ENCODE data around the gene CEP192. TPM values are rescaled to one million over a fixed set of nuclear protein-coding genes. Genes with fewer than 3 reads are reported as not detected.

The CEP192 gene
- total and polyA plus RNA-seq, 2 of the 13 experiments (the other 11 are each of a cell fraction or from before 2014, with no cell fraction given) = 15.3 to 24.7 TPM

DNA sequence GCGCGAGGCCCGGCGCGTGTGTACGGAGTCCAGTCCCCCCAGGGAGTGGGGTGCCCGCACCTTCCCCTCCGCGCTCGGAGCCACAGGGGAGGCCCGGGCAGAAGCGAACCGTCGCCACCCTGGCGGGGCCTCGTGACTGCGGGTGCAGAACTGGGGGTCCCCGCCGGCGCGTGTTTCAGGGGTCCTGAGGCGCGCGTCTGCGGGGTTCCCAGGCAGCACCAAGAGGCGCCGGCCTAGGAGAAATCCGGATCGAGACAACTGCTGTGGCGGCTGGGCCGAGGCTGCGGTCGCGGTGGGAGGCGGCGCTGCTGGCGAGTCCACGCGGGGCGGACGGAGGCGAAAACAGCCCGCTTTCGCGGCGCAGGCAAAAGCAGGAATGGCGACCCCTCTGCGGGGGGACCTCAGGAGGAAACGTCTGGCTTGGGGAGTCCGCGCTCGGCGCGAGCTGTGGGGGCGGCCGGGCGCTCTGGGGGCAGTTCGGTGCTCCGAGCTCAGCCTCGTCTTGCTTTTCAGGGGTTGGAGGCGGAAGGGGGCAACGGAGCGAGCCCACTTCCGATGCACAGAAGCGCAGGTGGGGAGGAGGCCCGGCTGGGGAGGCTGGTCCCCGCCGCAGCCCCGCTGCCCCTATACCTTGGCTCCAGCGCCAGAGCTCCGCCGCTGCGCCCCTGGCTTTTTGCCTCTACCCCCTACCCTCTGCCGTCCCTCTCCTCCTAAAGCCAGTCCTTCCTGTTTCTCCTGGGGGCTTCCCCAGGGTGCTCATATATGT, 145.9 kb downstream of the CEP192 start (continued):
- TF ChIP-seq, protein P1, sequence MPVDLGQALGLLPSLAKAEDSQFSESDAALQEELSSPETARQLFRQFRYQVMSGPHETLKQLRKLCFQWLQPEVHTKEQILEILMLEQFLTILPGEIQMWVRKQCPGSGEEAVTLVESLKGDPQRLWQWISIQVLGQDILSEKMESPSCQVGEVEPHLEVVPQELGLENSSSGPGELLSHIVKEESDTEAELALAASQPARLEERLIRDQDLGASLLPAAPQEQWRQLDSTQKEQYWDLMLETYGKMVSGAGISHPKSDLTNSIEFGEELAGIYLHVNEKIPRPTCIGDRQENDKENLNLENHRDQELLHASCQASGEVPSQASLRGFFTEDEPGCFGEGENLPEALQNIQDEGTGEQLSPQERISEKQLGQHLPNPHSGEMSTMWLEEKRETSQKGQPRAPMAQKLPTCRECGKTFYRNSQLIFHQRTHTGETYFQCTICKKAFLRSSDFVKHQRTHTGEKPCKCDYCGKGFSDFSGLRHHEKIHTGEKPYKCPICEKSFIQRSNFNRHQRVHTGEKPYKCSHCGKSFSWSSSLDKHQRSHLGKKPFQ (CRISPR knock-in tag; IDR thresholded peaks at IDR 0.05; ENCODE audit: insufficient replicate concordance) = peak; percentile 30
- 0 out of 2 replicates have a peak, but pooled peaks have one; percentile 36 for TF ChIP-seq ZNF605 (CRISPR knock-in tag; IDR thresholded peaks at IDR 0.05)
- TF ChIP-seq MYC (CRISPR knock-in tag; IDR thresholded peaks at IDR 0.05; ENCODE audit: borderline replicate concordance) = peak; percentile 35; the same call in 1 of the 2 replicates
- no peak; the same call in 1 of the 2 replicates for TF ChIP-seq NKX3-1 (CRISPR knock-in tag; IDR thresholded peaks at IDR 0.05)
- TF ChIP-seq ZNF616 (CRISPR knock-in tag; IDR thresholded peaks at IDR 0.05; ENCODE audit: low read depth) = no peak
- peak; percentile 28; the same call in 1 of the 2 replicates for TF ChIP-seq ZNF75D (CRISPR knock-in tag; IDR thresholded peaks at IDR 0.05; ENCODE audit: borderline replicate concordance)
- TF ChIP-seq ZBTB8A (CRISPR knock-in tag; IDR thresholded peaks at IDR 0.05; ENCODE audit: borderline replicate concordance, low read depth) = no peak
- peak; percentile 39 for TF ChIP-seq KAT7 (CRISPR knock-in tag; IDR thresholded peaks at IDR 0.05; ENCODE audit: borderline replicate concordance)
- peak; percentile 45; the same call in 1 of the 2 replicates for TF ChIP-seq SAP130 (CRISPR knock-in tag; IDR thresholded peaks at IDR 0.05; ENCODE audit: low read depth)
- 0 out of 2 replicates have a peak, but pooled peaks have one; percentile 30 for TF ChIP-seq ZSCAN20 (CRISPR knock-in tag; IDR thresholded peaks at IDR 0.05; ENCODE audit: borderline replicate concordance)
- 0 out of 2 replicates have a peak, but pooled peaks have one; percentile 27 for TF ChIP-seq ZNF563 (CRISPR knock-in tag; IDR thresholded peaks at IDR 0.05)
- TF ChIP-seq, protein P2, sequence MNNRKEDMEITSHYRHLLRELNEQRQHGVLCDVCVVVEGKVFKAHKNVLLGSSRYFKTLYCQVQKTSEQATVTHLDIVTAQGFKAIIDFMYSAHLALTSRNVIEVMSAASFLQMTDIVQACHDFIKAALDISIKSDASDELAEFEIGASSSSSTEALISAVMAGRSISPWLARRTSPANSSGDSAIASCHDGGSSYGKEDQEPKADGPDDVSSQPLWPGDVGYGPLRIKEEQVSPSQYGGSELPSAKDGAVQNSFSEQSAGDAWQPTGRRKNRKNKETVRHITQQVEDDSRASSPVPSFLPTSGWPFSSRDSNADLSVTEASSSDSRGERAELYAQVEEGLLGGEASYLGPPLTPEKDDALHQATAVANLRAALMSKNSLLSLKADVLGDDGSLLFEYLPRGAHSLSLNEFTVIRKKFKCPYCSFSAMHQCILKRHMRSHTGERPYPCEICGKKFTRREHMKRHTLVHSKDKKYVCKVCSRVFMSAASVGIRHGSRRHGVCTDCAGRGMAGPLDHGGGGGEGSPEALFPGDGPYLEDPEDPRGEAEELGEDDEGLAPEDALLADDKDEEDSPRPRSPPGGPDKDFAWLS (CRISPR knock-in tag; IDR thresholded peaks at IDR 0.05; ENCODE audit: borderline replicate concordance) = peak; percentile 66; the same call in 1 of the 2 replicates
- no peak; the same call in 1 of the 2 replicates for TF ChIP-seq NCOA1 (CRISPR knock-in tag; IDR thresholded peaks at IDR 0.05)
- TF ChIP-seq ZNF24 (IDR thresholded peaks at IDR 0.05) = no peak
- TF ChIP-seq, protein P3, sequence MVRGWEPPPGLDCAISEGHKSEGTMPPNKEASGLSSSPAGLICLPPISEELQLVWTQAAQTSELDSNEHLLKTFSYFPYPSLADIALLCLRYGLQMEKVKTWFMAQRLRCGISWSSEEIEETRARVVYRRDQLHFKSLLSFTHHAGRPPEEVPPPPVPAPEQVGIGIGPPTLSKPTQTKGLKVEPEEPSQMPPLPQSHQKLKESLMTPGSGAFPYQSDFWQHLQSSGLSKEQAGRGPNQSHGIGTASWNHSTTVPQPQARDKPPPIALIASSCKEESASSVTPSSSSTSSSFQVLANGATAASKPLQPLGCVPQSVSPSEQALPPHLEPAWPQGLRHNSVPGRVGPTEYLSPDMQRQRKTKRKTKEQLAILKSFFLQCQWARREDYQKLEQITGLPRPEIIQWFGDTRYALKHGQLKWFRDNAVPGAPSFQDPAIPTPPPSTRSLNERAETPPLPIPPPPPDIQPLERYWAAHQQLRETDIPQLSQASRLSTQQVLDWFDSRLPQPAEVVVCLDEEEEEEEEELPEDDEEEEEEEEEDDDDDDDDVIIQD (CRISPR knock-in tag; IDR thresholded peaks at IDR 0.05; ENCODE audit: low read depth) = no peak
- peak; percentile 34; the same call in 1 of the 2 replicates for TF ChIP-seq ZBTB38 (CRISPR knock-in tag; IDR thresholded peaks at IDR 0.05)
- TF ChIP-seq ZBTB7B (CRISPR knock-in tag; IDR thresholded peaks at IDR 0.05) = peak; percentile 53
- peak; percentile 25; the same call in 1 of the 2 replicates for TF ChIP-seq GFI1 (CRISPR knock-in tag; IDR thresholded peaks at IDR 0.05; ENCODE audit: borderline replicate concordance)
- TF ChIP-seq SNAPC2 (CRISPR knock-in tag; IDR thresholded peaks at IDR 0.05) = 0 out of 2 replicates have a peak, but pooled peaks have one; percentile 79
- TF ChIP-seq KLF16 (CRISPR knock-in tag; IDR thresholded peaks at IDR 0.05) = peak in 1 of 2 experiments; percentile 59; a peak in 1 of 4 replicates
- TF ChIP-seq, protein P4, sequence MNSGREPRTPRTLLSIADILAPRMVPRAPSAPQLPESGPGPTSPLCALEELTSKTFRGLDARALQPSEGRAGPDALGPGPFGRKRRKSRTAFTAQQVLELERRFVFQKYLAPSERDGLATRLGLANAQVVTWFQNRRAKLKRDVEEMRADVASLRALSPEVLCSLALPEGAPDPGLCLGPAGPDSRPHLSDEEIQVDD (CRISPR knock-in tag; IDR thresholded peaks at IDR 0.05; ENCODE audit: borderline replicate concordance) = 0 out of 2 replicates have a peak, but pooled peaks have one; percentile 13
- no peak for TF ChIP-seq ZNF235 (CRISPR knock-in tag; IDR thresholded peaks at IDR 0.05; ENCODE audit: borderline replicate concordance)
- peak; percentile 19; the same call in 1 of the 2 replicates for TF ChIP-seq KDM3A (CRISPR knock-in tag; IDR thresholded peaks at IDR 0.05; ENCODE audit: low read depth)
- TF ChIP-seq KDM5A (IDR thresholded peaks at IDR 0.05; ENCODE audit: borderline replicate concordance, low read length) = no peak

All from HepG2 (cell line).